Measurements from ENCODE around the gene FIBP.

- no peak for TF ChIP-seq POLR2A (IDR thresholded peaks at IDR 0.05)
- TF ChIP-seq CTCF (IDR thresholded peaks at IDR 0.05): no peak
Measured at GRCh38 chr11:65868076-65868667, 20.1 kb downstream of the FIBP start.
